COLO829 (cell line): Measurements from ENCODE around the gene FHAD1.
A peak's percentile ranks its signal among the peaks of the same experiment; 100 is the strongest.

Experiments used
- DNase-seq: peaks from one replicate; pipeline ENCODE4 v3.0.0; 2012; ENCODE audit warnings: low spot score

Gene FHAD1

DNA sequence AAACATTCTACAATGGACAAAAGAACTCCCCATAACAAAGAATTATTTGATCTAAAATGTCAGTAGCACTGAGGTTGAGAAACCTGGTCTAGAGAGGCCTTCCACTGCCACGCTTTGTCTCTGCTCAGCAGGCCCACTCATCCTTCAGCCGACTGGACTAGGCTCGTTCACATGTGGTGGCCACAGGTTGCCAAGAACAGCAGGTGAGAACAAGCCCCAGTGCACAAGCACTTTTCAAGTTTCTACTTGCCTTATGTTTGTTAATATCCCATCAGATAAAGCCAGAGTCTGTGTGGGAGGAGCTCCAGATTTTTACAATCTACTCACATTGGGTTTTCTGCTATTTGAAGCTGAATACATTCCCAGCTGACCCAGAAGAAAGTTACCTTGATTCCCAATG is 153.6 kb downstream of the FHAD1 start:
- DNase-seq: no peak

DNA sequence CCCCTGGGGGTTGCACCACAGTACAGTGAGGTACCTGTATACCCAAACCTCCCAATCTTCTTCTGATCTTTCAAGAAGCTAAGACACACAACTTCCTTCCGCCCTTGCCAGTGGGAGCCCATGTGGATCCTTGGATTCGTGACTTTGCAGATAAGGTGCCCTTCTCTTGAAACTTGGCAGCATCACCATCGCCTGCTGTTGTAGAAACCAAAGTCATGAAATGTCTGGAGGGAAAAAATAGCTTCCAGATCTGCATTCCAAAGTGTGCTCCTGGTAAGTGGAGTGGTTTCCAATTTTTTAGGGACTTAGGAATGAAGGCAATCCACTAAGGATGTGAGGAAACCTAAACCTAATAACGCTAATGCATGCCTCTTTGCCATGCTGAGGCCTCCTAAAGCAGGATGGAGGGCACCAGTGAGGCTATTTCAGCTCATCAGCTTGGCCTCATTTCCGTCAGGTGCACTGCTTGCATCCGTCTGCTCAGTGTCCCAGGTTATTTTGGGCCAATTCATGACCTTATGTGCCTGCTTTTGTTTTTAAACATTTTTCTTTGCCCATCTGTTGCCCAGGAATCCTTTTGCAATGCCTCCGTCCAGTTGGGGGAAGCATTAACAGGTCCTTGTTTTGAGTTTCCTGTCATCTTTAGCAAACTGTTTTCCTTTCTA is 154.5 kb downstream of the FHAD1 start:
- no peak for DNase-seq

GRCh38 chr1:15402809-15403450 is 155.9 kb downstream of the FHAD1 start:
- no peak for DNase-seq

- no peak for DNase-seq
Observed at GRCh38 chr1:15403962-15404580, 157.0 kb downstream of the FHAD1 start.

- no peak for DNase-seq
Observed at GRCh38 chr1:15405106-15405850, 158.3 kb downstream of the FHAD1 start.

DNA sequence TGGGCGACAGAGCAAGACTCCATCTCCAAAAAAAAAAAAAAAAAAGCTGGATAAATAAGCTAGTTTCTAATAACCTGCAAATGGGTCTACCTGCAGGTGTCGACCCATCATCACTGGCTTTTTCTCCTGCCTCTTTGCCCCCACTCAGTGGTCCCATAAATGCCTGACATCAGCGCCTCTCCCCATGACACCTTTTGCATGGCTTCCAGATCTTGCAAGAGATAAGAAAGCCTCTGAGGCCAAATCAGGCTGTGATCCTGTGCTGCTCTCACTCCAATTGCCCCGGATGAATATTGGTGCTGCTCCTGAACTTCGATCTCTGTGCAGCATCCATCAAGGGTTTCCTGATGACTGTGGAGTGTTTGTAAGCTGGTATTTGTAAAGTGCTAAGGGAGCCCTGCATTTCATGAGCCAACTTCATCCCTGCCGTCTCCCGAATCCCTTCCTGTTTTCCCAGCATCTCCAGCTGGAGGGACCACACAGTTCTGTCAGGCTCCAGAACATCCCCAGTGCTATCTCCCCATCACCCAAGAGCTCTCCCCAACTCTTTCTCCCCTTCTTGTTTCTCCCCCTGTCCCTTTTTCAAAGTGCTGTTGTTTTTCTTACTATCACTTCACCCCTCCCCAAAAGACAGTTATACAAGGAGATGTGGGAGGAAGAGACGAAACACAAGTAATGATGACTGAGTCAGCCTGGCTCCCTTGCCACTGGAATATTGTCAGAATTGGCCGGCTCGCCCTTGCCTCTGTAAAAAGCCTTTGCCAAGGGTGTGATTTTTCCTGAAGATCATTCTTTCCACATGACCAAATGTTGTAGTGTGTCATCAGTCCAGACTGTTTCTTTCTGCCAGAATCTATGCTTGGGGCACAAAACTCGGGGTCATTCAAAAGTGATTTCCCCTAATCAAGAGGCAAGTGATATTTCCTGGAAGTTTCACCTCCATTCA is 159.9 kb downstream of the FHAD1 start:
- no peak for DNase-seq

- DNase-seq: no peak
Observed at GRCh38 chr1:15407580-15407979, 160.6 kb downstream of the FHAD1 start.

- no peak for DNase-seq
Observed at GRCh38 chr1:15408890-15409387, 161.9 kb downstream of the FHAD1 start.

DNA sequence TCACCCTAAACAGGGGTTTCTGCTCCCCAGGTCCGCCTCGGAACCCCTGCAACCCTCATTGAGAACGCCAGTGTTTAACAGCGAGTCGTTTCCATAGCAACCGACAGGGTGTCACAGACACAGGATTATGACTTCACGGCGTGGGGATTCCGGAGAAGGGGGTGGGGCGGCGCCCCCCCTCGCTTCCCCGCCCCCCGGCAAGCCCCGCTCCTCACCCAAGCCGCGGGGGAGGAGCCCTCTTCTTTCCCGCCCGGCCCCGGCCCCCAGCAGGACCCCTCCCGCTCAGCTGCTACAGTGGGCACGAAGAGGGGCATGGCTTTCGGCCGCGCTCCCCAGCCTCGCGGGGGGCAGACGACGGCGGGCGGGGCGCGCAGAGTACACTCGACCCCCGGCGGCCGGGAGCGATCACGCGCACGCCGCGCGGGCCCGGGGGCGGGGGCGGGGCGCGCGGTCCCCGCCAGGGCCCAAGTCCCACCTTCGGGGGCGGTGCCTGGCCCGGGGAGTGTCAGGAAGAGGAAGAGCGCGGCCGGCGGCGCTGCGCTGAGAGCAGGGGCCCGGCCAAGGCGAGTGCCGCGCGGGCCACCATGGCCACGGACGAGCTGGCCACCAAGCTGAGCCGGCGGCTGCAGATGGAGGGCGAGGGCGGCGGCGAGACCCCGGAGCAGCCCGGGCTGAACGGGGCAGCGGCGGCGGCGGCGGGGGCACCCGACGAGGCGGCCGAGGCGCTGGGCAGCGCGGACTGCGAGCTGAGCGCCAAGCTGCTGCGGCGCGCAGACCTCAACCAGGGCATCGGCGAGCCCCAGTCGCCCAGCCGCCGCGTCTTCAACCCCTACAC is 162.6 kb downstream of the FHAD1 start, which contains the start of gene EFHD2:
TSS of gene EFHD2 (plus strand) at position 501 of the 835 bp plus-strand sequence. CDS start at position 585, 84 bp downstream.
- peak; percentile 69 for DNase-seq

- DNase-seq: no peak
Observed at GRCh38 chr1:15410223-15410883, 163.3 kb downstream of the FHAD1 start.

DNA sequence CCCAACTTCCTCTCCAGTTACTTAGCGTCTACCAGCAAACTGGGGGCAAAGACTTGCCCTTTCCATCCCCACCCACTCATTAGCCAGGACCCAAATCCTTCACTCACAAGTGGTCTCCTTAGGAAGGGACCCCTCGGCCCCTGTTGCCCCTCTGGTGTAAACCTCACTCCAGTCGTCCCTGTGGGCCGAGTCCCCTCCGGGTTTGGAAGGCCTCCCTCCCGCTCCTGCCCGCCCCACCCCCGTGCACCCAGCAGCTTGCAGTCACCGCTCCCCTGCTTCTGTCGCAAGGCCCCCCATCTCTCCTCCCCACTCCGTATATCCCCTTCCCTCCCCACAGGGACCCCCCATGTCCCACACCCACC is 163.8 kb downstream of the FHAD1 start:
- no peak for DNase-seq

DNA sequence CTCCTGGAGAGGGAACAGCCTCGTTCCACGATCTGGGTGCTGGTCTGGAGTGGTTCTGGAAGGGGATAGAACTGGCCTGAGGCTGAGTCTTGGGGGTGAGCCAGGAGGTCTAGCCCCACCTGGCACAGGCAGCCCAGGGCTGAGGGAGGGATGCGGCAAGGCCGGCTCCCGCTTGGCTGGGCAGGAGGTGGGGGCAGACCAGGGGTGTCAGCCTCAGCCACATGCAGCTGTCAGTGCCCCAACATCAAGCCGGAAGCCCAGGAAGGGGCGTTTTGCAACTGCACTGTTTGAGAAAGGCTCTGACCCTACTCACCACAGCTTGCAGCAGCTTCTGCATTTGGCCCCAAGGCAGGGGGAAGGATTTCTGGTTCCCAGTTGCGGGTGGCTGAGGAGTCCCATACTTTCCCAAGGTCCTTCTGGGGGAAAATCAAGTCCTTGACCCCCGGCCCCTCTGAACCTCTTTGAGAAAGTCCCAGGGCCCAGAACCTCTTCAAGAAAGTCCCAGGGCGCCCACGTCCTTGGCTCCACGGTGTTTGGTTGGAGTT is 164.6 kb downstream of the FHAD1 start:
- DNase-seq: no peak

DNA sequence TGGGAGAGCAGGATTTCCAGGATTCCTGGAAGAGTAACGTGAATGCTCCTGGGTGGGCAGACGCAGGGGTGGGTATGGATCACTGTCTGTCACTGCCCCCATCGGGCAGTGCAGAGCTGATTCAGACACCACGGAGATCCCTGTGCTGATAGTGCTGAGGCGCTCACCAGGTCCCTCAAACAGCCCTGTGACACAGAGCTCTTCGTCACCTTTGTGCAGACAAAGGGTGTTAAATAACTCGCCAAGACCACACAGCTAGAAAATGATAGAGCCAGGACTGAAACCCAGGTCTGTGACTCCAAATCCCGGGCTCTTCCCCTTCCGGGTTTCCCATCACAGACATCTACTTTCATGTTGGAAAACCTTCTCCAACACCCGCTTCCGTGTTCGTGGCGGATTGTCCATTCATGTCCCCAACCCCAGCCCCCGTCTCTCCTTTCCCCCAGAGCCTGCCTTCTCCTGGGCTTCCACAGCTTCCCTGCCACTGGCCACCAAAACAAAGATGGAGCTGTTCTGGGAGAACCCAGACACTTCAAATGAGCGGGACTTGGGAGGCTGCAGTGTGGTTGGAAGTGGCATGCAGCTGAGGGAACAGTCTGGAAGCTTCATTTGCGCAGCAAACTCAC is 165.3 kb downstream of the FHAD1 start:
- no peak for DNase-seq

- DNase-seq: no peak
Observed at GRCh38 chr1:15412843-15413242, 165.8 kb downstream of the FHAD1 start.

- no peak for DNase-seq
Observed at GRCh38 chr1:15413563-15414444, 166.8 kb downstream of the FHAD1 start.

DNA sequence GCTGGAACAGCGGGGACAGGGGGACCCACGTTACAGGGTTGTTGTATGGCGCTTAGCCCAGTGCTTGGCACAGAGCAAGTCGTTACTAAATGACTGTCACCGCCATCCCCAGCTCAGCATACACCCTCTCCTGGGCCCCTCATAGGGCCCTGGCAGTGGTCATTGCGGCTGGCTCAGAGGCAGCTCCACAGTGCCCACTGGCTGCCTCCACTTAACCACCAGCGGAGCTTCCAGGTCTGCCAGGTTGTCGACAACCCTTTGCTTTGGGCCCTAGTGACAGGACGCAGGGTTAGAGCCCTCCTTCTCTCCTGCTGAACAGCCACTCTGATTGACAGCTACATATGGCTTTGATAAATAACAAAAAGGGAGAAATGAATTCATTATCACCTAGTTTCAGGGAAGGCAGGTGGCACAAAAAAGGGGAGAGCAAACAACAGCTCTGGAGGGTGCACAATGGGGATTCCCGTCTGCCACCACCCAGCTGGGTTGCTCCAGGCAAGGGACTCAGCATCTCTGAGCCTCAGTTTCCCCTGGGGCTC is 167.5 kb downstream of the FHAD1 start:
- no peak for DNase-seq

DNA sequence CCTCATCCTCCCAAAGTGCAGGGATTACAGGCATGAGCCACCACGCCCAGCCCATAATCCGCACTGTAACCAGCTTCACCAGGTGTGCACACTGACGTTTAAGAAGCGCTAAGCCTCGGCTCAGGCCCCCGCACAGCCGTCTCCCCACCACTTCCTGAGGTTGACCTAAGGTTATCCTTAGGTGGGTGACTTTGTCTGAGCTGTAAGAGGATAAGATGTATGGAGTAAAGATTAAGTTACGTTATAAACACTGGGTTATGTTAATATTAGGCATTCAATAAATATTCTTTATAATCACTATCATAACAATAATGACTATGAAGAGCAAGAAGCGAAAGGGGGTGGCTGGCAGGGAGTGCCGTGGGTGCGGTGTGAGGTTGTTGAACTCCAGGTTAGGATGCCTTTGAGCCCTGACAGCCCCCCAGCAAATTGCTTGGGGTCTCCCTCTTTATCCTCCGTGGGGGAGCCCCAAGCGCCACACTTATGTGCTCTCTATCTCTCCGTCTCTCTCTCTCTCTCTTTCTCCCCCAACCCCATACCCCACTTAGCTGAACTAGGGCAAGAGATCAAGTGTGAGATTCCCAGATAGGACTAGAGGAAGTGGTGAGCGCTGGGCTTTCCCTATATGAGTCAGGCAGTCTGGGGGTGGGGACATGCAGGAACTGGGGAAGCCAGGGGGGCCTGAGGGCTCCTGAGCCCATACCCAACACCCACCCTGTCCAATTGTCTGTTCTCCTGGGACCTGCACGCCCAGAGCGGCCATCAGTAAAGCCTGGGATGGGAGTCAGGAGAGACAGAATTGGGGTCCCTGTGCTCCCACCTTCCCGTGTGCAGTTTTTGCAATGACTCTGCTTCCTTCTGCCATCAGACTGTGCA is 170.3 kb downstream of the FHAD1 start:
- DNase-seq: no peak
